HepG2 (cell line): ENCODE measurements around the gene PPDPF. TPM values are rescaled to one million over a fixed set of nuclear protein-coding genes. Genes with fewer than 3 reads are reported as not detected.

Source experiments
- ATAC-seq: fragments of 200-7000 bp; cut with Tn5 transposase; 3 replicates; pipeline ENCODE4 v1.9.1; 2020; ENCODE audit warnings: mild to moderate bottlenecking, moderate library complexity
- BruUV-seq: library from RNA; stranded (reverse); fragments of 400-500 nt; replicated peaks from 2 replicates; lab custom pipeline; 2021; lab: Mats Ljungman, UMichigan
- CTCF ChIA-PET: fragments of 300-600 bp; formaldehyde crosslinking; extraction: SDS; loops from one replicate; lab custom pipeline; 2021; ENCODE audit warnings: low total read pairs, inconsistent platforms, low intra/inter-chr PET ratio; lab: Yijun Ruan, JAX
- POLR2A ChIA-PET: fragments of 350-600 bp; sonication (Branson Sonifier 250); formaldehyde crosslinking; loops from one replicate; lab custom pipeline; 2020; ENCODE audit warnings: antibody characterized with exemption, inconsistent platforms; lab: Yijun Ruan, JAX
- DNase-seq: peaks from one replicate; pipeline ENCODE4 v3.0.0-alpha.2; 2015; ENCODE audit warnings: low spot score
- FAIRE-seq: peaks from 3 replicates; lab custom pipeline; 2011; peaks lifted over from hg19 to GRCh38; lab: Jason Lieb, UNC
- H2AFZ ChIP-seq: one replicate; pipeline ENCODE4 v1.6.1; 2011; ENCODE audit warnings: low read length, inconsistent platforms
- H3K27ac ChIP-seq: fragments of 300-600 bp; 3 replicates; pipeline ENCODE4 v1.8.0; 2011; ENCODE audit warnings: mixed run types, mild to moderate bottlenecking, mixed read lengths, low read length, inconsistent platforms; ENCODE audit not compliant: insufficient read depth; ENCODE audit errors: extremely low read length
- H3K27me3 ChIP-seq, 2 experiments: fragments of 200-600 bp in 1 of 2; 2 replicates in 1 of 2; 3 replicates in 1 of 2; pipeline versions ENCODE4 v1.6.0 to v1.8.0; 2011; ENCODE audit warnings: low read length in 2 of 2, mild to moderate bottlenecking in 2 of 2, moderate library complexity in 2 of 2, inconsistent platforms in 1 of 2; ENCODE audit not compliant: insufficient read depth in 2 of 2, control insufficient read depth in 1 of 2
- H3K36me3 ChIP-seq, 2 experiments: fragments of 200-600 bp in 1 of 2; replicated peaks in 1 of 2; 2 replicates in 1 of 2; 3 replicates in 1 of 2; pipeline versions ENCODE4 v1.5.1 to v1.8.0; 2011; ENCODE audit warnings: low read length in 2 of 2, inconsistent platforms in 1 of 2; ENCODE audit not compliant: insufficient read depth in 2 of 2, control insufficient read depth in 1 of 2
- H3K4me1 ChIP-seq: 2 replicates; pipeline ENCODE4 v1.5.1; 2012; ENCODE audit warnings: low read length, inconsistent platforms; ENCODE audit not compliant: insufficient read depth
- H3K4me2 ChIP-seq: 2 replicates; pipeline ENCODE4 v1.6.0; 2011; ENCODE audit warnings: low read depth, low read length, inconsistent platforms
- H3K4me3 ChIP-seq, 3 experiments: fragments of 200-600 bp in 1 of 3; sonication (generic), shearing (Covaris generic) in 1 of 3; replicated peaks in 1 of 3; 2 replicates each; pipeline ENCODE4 v1.5.1; 2011 to 2016; ENCODE audit warnings: low read length in 3 of 3, inconsistent platforms in 2 of 3, low read depth in 2 of 3, mild to moderate bottlenecking in 2 of 3, control low read depth in 1 of 3, mixed read lengths in 1 of 3; ENCODE audit not compliant: insufficient read depth in 1 of 3
- H3K79me2 ChIP-seq: one replicate; pipeline ENCODE4 v1.6.1; 2011; ENCODE audit warnings: low read length, inconsistent platforms; ENCODE audit not compliant: insufficient read depth
- H3K9ac ChIP-seq: 2 replicates; pipeline ENCODE4 v1.6.0; 2011; ENCODE audit warnings: mild to moderate bottlenecking, low read depth, low read length, inconsistent platforms; ENCODE audit not compliant: insufficient read depth
- H3K9me3 ChIP-seq: 2 replicates; pipeline ENCODE4 v1.5.1; 2012; ENCODE audit warnings: mild to moderate bottlenecking, low read length
- H4K20me1 ChIP-seq: 2 replicates; pipeline ENCODE4 v1.6.0; 2011; ENCODE audit warnings: inconsistent platforms, mild to moderate bottlenecking, low read length, moderate library complexity; ENCODE audit not compliant: insufficient read depth
- EEA1 ChIP-seq: sonication (generic); formaldehyde crosslinking; IDR thresholded peaks from 2 replicates; pipeline ENCODE4 v1.5.1; 2020; ENCODE audit warnings: mild to moderate bottlenecking, missing genetic modification reagents, borderline replicate concordance
- MZF1 ChIP-seq: sonication (generic); formaldehyde crosslinking; IDR thresholded peaks from 2 replicates; pipeline ENCODE4 v1.8.1; 2023; ENCODE audit warnings: mild to moderate bottlenecking, missing genetic modification reagents, borderline replicate concordance
- NAIF1 ChIP-seq: sonication (generic); formaldehyde crosslinking; IDR thresholded peaks from 2 replicates; pipeline ENCODE4 v1.5.0; 2020; ENCODE audit warnings: mild to moderate bottlenecking, missing genetic modification reagents, borderline replicate concordance
- NFKB2 ChIP-seq: sonication (generic); formaldehyde crosslinking; IDR thresholded peaks from 2 replicates; pipeline ENCODE4 v1.4.0; 2020; ENCODE audit warnings: missing genetic modification reagents, borderline replicate concordance
- PTBP1 ChIP-seq: fragments of 200-400 bp; formaldehyde crosslinking; IDR thresholded peaks from 2 replicates; pipeline ENCODE4 v1.6.1; 2018; ENCODE audit warnings: low read length, low read depth; ENCODE audit not compliant: poor library complexity, severe bottlenecking
- ZNF205 ChIP-seq: IDR thresholded peaks from 2 replicates; pipeline ENCODE4 v1.6.1; 2018; ENCODE audit warnings: missing biosample characterization, missing genetic modification reagents
- WGBS: methylation state at CpG from one replicate; pipeline ENCODE4 v1.1.6; 2017; ENCODE audit warnings: low lambda C conversion rate; 5-methylcytosine and 5-hydroxymethylcytosine counted together
- in situ Hi-C: cut with HindIII; loops from 2 replicates; pipeline ENCODE4 v1.10.0; 2017; ENCODE audit warnings: low pct_unique_long_range_greater_than_20kb; ENCODE audit not compliant: extremely low pct_ligation_motif_present
- intact Hi-C: fragments of 100-400 bp; cut with micrococcal nuclease; formaldehyde crosslinking; loops from one replicate; pipeline ENCODE4 v1.10.0; 2022; ENCODE audit not compliant: unreplicated experiment
- polyA plus RNA-seq, 8 experiments: library from polyadenylated mRNA; depleted of rRNA in 3 of 8; stranded (reverse) in 7 of 8; unstranded in 1 of 8; fragments of >200 nt; fragmentation: Illumina TruSeq in 4 of 8; extraction: Trizol in 4 of 8; gene quantifications; 2 replicates each; pipeline versions ENCODE4 v1.2.1 to v1.2.3, GENCODE V29; 2011 to 2016; ENCODE audit warnings: low read depth in 4 of 8, missing spikeins in 1 of 8, mixed read lengths in 1 of 8; ENCODE audit not compliant: insufficient read depth in 1 of 8
- total RNA-seq, 5 experiments: library from RNA; depleted of rRNA; stranded (reverse); fragments of >200 nt; fragmentation: Illumina TruSeq; extraction: Trizol; gene quantifications; 2 replicates each; pipeline ENCODE4 v1.2.3, GENCODE V29; 2016; ENCODE audit warnings: low read depth in 1 of 5
- TF ChIP-seq, protein P1 (sequence below): sonication (generic); formaldehyde crosslinking; IDR thresholded peaks from 2 replicates; pipeline ENCODE4 v1.4.0; 2020; ENCODE audit warnings: missing genetic modification reagents
- TF ChIP-seq, protein P2 (sequence below): sonication (generic); formaldehyde crosslinking; IDR thresholded peaks from 2 replicates; pipeline ENCODE4 v1.5.0; 2020; ENCODE audit warnings: missing genetic modification reagents
- TF ChIP-seq, protein P3 (sequence below): sonication (generic); formaldehyde crosslinking; conservative IDR thresholded peaks from 2 replicates; pipeline ENCODE4 v1.8.1; 2023; ENCODE audit warnings: missing genetic modification reagents
- TF ChIP-seq, protein P4 (sequence below): fragments of 450-650 bp; IDR thresholded peaks from 2 replicates; pipeline ENCODE4 v1.6.1; 2017
- TF ChIP-seq, protein P5 (sequence below): sonication (generic); formaldehyde crosslinking; IDR thresholded peaks from 2 replicates; pipeline ENCODE4 v1.8.1; 2023; ENCODE audit warnings: mild to moderate bottlenecking, missing genetic modification reagents, borderline replicate concordance

PPDPF gene
- total and polyA plus RNA-seq, 2 of the 13 experiments (the other 11 are each of a cell fraction or from before 2014, with no cell fraction given), result 1.8 to 7.0 TPM

DNA sequence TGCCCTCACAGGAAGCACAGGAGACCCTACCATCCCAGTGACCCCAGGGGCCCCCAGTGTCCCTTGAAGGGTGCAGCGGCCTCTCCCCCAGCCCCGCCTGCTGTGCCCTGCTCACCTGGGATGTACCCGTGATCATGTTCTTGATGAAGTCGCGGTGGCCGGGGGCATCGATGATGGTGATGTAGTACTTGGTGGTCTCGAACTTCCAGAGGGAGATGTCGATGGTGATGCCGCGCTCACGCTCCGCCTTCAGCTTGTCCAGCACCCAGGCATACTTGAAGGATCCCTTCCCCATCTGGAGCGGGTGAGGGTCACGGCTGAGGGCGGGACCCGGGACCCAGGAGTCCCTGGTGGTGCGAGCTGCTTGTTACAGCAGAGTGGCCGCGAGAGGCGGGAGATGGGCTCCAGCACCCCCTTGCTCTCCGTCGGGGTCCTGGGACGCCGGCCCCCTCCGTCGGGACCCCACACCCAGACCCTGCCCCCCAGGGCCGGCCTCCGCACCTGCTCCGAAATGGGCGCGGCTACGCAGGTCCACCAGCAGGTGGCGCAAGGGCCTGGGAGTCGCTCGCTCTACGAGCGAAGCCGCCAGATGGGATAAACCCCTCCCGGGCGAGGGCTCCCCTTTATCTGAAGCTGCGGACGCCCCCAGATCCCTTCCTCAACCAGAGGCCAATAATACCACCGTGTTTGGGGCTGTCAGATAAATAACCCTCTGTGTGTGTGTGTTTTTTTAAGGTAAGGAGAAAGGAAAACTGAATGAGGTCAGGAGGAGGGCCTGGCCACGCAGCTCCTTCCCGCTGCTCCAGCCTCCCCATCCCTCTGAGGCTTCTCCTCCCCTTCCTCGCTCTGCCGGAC lies 24.6 kb upstream of the PPDPF start (continued):
- TF ChIP-seq, protein P1, sequence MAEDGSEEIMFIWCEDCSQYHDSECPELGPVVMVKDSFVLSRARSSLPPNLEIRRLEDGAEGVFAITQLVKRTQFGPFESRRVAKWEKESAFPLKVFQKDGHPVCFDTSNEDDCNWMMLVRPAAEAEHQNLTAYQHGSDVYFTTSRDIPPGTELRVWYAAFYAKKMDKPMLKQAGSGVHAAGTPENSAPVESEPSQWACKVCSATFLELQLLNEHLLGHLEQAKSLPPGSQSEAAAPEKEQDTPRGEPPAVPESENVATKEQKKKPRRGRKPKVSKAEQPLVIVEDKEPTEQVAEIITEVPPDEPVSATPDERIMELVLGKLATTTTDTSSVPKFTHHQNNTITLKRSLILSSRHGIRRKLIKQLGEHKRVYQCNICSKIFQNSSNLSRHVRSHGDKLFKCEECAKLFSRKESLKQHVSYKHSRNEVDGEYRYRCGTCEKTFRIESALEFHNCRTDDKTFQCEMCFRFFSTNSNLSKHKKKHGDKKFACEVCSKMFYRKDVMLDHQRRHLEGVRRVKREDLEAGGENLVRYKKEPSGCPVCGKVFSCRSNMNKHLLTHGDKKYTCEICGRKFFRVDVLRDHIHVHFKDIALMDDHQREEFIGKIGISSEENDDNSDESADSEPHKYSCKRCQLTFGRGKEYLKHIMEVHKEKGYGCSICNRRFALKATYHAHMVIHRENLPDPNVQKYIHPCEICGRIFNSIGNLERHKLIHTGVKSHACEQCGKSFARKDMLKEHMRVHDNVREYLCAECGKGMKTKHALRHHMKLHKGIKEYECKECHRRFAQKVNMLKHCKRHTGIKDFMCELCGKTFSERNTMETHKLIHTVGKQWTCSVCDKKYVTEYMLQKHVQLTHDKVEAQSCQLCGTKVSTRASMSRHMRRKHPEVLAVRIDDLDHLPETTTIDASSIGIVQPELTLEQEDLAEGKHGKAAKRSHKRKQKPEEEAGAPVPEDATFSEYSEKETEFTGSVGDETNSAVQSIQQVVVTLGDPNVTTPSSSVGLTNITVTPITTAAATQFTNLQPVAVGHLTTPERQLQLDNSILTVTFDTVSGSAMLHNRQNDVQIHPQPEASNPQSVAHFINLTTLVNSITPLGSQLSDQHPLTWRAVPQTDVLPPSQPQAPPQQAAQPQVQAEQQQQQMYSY, result no peak
- TF ChIP-seq, all 625 proteins: peak for 66

DNA sequence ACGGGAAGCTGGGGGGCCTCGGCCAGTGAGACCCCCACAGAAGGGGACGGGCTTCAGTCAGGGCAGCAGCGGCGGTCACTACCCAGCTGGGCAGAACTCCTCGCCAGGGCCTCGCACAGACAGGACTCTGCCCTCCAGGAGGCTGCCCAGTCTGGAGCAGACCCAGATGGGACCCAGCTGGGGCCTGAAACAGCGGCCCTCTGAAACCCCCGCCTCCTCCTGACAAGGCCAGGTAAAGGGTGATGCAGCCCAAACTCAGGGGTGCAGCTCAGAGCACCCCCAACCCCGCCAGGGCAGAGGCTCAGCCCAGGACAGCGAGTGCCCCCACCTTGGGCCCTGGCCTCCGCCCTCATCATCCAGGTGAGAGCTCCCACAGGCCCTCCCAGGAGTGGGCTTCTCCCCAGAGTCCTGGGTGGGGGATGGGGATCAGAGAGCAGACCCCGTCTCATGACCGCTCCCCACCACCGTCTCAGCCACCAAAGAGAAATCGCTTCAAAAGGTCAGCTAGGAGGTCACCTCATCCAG lies 23.9 kb upstream of the PPDPF start:
- intact Hi-C loops, result no loop called here
- Histone ChIP-seq H2AFZ (no peak overlapping the region), H3K27me3 (peaks cover 35 to 69% of the 10 kb centered on the region in 2 experiments), H3K27ac (no peak overlapping the region), H3K9me3 (no peaks in the 10 kb centered on the region), H3K36me3 (no peaks in the 10 kb centered on the region), H3K4me2 (peak overlapping the region; percentile 58), H3K79me2 (no peaks in the 10 kb centered on the region), H3K9ac (no peak overlapping the region), H4K20me1 (peaks cover 6% of the 10 kb centered on the region; the same call in 1 of the 2 replicates), H3K4me3 (peak overlapping the region in 1 of 3 experiments; percentile 39; a peak in 1 of 6 replicates), H3K4me1 (0 out of 2 replicates have a peak, but pooled peaks cover 5% of the 10 kb centered on the region)
- BruUV-seq, result no TSS peak
- in situ Hi-C loops, result no loop called here
- POLR2A ChIA-PET, result no interaction called here
- ATAC-seq (peak; percentile 40), FAIRE-seq (no peak), DNase-seq (no peak)
- WGBS, result 33% methylated on average over 12 of the region's 16 CpGs
- CTCF ChIA-PET, result interaction anchor here (1.1 to 1.4 kb wide), 2 partner anchors 23 to 41 kb away, joined by 4 read pairs; partner anchors contain the start of gene PTK6
- TF ChIP-seq, protein P2, sequence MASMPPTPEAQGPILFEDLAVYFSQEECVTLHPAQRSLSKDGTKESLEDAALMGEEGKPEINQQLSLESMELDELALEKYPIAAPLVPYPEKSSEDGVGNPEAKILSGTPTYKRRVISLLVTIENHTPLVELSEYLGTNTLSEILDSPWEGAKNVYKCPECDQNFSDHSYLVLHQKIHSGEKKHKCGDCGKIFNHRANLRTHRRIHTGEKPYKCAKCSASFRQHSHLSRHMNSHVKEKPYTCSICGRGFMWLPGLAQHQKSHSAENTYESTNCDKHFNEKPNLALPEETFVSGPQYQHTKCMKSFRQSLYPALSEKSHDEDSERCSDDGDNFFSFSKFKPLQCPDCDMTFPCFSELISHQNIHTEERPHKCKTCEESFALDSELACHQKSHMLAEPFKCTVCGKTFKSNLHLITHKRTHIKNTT (CRISPR knock-in tag), result no peak
- TF ChIP-seq, protein P3, sequence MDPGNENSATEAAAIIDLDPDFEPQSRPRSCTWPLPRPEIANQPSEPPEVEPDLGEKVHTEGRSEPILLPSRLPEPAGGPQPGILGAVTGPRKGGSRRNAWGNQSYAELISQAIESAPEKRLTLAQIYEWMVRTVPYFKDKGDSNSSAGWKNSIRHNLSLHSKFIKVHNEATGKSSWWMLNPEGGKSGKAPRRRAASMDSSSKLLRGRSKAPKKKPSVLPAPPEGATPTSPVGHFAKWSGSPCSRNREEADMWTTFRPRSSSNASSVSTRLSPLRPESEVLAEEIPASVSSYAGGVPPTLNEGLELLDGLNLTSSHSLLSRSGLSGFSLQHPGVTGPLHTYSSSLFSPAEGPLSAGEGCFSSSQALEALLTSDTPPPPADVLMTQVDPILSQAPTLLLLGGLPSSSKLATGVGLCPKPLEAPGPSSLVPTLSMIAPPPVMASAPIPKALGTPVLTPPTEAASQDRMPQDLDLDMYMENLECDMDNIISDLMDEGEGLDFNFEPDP (CRISPR knock-in tag), result no peak
- TF ChIP-seq EEA1 (CRISPR knock-in tag), result no peak
- TF ChIP-seq, protein P4, sequence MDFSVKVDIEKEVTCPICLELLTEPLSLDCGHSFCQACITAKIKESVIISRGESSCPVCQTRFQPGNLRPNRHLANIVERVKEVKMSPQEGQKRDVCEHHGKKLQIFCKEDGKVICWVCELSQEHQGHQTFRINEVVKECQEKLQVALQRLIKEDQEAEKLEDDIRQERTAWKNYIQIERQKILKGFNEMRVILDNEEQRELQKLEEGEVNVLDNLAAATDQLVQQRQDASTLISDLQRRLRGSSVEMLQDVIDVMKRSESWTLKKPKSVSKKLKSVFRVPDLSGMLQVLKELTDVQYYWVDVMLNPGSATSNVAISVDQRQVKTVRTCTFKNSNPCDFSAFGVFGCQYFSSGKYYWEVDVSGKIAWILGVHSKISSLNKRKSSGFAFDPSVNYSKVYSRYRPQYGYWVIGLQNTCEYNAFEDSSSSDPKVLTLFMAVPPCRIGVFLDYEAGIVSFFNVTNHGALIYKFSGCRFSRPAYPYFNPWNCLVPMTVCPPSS, result no peak
- TF ChIP-seq PTBP1, result no peak
- no peak; the same call in 1 of the 2 replicates for TF ChIP-seq NFKB2
- TF ChIP-seq ZNF205 (CRISPR knock-in tag), result no peak
- TF ChIP-seq MZF1, result no peak
- TF ChIP-seq, protein P5, sequence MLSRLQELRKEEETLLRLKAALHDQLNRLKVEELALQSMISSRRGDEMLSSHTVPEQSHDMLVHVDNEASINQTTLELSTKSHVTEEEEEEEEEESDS (CRISPR knock-in tag), result no peak
- no peak for TF ChIP-seq NAIF1 (CRISPR knock-in tag)
